22Rv1 (cell line): ENCODE data around the gene MT1M.
"Not testable (repeated sequence)": the region's sequence is repeated elsewhere in the genome, so short reads cannot be mapped to it uniquely, and the experiment has no call there.

Experiments used
- H3K27ac ChIP-seq: fragments of 450-650 bp; 2 replicates; pipeline ENCODE4 v1.5.1; 2017
- ZFX ChIP-seq: fragments of 450-650 bp; IDR thresholded peaks from 2 replicates; pipeline ENCODE4 v1.6.1; 2017; ENCODE audit warnings: antibody characterized with exemption, borderline replicate concordance
- TF ChIP-seq, protein P1 (sequence below): fragments of 450-650 bp; IDR thresholded peaks from 2 replicates; pipeline ENCODE4 v1.5.1; 2017; ENCODE audit warnings: mild to moderate bottlenecking

The MT1M gene

DNA sequence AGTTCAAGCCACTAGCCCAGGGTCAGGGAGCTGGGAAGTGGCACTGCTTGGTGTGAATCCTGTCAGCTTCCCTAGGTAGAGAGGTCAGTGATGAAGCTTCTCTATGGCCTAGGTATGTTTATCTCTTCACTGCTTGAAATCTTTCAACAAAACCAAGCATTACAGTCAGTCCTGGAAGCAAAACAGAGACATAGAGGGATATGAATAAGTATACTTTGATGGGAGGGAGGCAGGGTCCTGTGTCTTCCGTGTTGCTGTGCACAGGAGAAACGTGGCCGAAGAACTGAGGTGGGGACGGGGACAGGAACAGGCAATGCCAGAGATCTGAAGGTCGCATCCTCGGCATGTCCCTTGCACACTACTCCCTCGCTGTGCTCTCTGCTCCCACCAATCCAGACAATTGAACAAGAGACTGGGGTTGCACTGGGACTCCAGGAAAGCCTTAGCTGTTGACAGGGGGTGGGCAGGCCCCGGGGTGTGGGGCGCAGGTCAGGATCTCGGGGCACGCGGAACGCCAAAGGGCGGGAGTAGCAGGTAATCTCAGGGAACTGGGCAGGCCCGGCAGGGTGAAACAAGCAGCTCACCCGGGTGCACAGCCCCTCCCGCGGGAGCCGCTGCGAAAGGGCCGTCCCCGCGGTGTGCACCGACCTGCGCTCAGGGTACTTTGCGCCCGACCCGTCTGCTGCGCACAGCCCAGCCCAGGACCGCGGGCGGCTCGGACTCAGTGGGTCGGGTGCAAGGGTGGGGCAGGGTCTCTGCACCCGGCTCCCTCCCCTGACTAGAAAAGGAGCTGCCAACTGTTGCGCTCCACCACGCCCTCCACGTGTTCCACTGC, 36.8 kb downstream of the MT1M start, which contains the start of gene MT1H:
TSS of gene MT1H (plus strand) at position 810 of the 835 bp plus-strand sequence. CDS start 71 bp downstream, outside the sequence.
- no peak for TF ChIP-seq ZFX
- TF ChIP-seq, protein P1, sequence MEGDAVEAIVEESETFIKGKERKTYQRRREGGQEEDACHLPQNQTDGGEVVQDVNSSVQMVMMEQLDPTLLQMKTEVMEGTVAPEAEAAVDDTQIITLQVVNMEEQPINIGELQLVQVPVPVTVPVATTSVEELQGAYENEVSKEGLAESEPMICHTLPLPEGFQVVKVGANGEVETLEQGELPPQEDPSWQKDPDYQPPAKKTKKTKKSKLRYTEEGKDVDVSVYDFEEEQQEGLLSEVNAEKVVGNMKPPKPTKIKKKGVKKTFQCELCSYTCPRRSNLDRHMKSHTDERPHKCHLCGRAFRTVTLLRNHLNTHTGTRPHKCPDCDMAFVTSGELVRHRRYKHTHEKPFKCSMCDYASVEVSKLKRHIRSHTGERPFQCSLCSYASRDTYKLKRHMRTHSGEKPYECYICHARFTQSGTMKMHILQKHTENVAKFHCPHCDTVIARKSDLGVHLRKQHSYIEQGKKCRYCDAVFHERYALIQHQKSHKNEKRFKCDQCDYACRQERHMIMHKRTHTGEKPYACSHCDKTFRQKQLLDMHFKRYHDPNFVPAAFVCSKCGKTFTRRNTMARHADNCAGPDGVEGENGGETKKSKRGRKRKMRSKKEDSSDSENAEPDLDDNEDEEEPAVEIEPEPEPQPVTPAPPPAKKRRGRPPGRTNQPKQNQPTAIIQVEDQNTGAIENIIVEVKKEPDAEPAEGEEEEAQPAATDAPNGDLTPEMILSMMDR = no peak

DNA sequence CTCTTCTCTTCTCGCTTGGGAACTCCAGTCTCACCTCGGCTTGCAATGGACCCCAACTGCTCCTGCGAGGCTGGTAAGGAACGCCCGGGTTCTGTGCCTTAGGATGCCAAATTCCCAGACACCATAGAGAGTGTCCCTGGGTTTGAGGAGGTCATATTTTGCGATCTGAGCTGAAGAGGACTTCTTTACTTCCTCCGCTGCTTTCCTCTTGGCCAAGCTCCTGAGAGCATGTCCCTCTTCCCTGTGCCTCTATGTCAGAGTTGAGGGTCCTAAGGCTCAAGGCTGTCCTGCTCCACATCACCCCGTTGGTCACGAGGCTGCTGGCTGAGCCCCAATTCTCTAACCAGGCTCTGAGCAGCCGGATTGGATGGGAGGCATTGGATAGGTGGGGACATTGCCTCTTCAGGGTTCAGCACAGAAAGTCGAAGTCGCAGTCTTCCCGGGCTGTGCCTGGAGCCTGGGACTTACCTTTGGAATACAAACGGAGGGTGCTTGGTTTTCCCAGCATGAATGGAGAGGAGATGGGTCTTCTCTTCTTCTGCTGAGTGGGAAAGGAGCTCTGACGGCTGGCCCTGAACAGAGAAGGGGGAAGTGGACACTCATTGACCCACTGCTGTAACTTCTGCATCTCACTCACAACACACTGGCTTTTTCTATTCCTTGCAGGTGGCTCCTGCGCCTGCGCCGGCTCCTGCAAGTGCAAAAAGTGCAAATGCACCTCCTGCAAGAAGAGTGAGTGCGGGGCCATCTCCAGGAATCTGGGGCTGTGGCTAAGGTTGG, 37.6 kb downstream of the MT1M start:
- H3K27ac ChIP-seq = no peak overlapping the region
- TF ChIP-seq, protein P1 = no peak
- no peak for TF ChIP-seq ZFX

More for the DNA sequence above, 36.8 kb downstream of the MT1M start, which contains the start of gene MT1H:
- H3K27ac ChIP-seq = no peak within 1 kb of the TSS

DNA sequence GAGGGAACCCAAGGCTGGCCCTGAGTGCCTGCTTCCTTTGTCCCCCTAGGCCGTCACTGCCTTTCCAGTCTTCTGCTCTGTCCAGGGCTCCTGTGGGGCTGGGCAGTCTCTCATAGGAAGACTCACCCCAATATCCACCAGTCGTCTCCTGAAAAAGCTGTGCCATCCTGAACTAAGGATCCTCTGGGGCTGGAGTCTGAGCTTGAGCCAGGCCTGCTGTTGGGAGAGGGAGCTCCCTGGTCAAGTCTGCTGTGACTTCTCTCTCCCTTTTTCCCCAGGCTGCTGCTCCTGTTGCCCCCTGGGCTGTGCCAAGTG, 38.1 kb downstream of the MT1M start:
- no peak for TF ChIP-seq ZFX
- TF ChIP-seq, protein P1 = no peak

DNA sequence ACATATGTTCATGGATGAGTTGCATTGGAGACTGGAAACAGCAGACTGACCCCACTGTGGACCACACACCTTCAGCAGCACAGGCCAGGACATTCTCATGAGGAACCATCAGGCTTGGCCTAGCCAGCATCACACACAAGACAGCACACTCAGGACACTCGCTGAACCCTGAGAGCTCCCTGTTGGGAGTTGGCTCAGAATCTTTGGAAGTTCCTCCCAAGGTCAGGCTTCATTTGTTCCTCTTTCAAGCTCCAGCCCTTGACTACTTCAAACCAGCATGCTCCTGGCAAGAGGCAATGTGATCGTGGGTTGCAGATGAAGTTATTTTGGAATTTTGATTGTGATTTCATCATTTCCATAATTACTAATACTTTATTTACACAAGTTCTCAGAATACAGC, 39.2 kb downstream of the MT1M start:
- H3K27ac ChIP-seq = not testable (repeated sequence)

More for the DNA sequence above, 38.1 kb downstream of the MT1M start:
- no peak overlapping the region for H3K27ac ChIP-seq

DNA sequence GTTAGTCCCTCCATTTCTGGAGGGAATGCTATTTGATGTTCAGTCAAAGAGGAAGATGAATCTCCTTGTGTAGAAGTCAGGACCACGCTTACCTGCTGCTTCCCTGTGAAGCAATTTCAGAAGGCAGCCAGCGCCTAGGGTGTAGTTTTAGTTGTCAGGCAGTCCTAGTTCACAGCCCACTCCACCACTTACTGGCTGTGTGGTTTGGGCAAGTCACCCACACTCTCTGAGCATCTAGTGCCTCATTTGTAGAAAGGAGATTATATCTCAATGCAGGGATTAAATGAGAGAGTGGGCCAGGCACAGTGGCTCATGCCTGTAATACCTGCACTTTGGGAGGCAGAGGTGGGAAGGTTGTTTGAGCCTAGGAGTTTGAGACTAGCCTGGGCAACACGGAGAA, 39.7 kb downstream of the MT1M start:
- H3K27ac ChIP-seq = not testable (repeated sequence)

DNA sequence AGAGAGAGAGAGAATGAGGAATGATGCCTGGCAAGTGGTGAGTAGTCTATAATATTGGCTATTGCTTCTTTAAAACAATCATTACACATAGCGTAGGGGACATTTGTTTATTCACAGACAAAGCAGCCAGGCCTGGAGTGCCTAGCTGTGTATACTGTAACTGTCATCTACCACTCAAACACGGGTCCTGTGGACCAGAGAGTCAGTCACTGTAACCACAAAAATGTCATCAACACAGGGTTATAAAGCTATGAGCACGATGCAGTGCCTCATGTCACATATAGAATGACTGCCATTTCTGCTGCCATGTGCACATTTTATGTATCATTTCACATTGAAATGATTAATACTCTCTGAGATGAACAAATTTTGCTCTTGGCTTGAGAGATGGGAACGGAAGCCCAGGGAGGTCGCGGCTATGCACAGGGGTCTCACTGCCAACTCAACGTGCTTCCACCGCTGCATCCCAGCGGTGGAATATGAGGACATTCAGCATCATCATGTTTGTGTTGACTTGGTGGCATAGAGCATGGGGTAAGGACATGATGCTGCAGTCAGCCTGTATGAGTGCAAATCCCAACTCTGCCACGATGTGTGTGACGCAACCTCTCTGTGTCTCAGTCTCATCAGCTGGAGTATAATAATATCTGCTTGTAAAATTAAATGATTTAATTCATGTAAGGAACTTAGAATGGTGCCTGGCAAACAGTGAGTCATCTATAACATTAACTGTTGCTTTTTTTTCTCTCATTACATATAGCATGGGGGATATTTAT, 40.5 kb downstream of the MT1M start:
- H3K27ac ChIP-seq = no peak overlapping the region
- TF ChIP-seq ZFX = no peak
- TF ChIP-seq, protein P1 = no peak

DNA sequence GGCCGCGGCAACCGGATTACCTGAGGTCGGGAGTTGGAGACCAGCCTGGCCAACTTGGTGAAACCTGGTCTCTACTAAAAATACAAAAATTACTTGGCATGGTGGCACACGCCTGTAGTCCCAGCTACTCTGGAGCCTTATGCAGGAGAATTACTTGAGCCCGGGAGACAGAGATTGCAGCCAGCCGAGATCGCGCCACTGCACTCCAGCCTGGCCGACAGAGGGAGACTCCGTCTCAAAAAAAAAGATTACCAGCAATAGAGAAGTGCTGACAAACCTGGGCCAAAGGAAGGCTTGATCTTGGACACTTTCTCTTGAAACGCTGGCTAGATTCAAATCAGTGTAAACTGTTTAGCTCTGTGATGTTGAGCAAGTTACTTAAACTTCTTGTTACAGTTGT, 41.5 kb downstream of the MT1M start:
- no peak for TF ChIP-seq ZFX
- TF ChIP-seq, protein P1 = peak; percentile 67
- no peak overlapping the region for H3K27ac ChIP-seq

DNA sequence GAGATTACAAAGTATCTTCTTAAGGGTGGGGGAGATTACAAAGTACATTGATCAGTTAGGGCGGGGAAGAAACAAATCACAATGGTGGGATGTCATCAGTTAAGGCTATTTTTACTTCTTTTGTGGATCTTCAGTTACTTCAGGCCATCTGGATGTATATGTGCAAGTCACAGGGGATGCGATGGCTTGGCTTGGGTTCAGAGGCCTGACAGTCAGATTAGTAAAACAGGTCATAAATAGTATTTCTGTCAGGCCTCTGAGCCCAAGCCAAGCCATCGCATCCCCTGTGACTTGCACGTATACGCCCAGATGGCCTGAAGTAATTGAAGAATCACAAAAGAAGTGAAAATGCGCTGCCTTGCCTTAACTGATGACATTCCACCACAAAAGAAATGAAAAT, 42.1 kb downstream of the MT1M start:
- not testable (repeated sequence) for H3K27ac ChIP-seq
